Limb (tissue), 2 donors: ENCODE measurements around the gene PARL.

ENCODE experiments used
- DNase-seq, 2 donors: peaks; one replicate each; pipeline ENCODE4 v3.0.0-alpha.2; 2016; ENCODE audit errors: extremely low spot score in 2 of 2

PARL gene

DNA sequence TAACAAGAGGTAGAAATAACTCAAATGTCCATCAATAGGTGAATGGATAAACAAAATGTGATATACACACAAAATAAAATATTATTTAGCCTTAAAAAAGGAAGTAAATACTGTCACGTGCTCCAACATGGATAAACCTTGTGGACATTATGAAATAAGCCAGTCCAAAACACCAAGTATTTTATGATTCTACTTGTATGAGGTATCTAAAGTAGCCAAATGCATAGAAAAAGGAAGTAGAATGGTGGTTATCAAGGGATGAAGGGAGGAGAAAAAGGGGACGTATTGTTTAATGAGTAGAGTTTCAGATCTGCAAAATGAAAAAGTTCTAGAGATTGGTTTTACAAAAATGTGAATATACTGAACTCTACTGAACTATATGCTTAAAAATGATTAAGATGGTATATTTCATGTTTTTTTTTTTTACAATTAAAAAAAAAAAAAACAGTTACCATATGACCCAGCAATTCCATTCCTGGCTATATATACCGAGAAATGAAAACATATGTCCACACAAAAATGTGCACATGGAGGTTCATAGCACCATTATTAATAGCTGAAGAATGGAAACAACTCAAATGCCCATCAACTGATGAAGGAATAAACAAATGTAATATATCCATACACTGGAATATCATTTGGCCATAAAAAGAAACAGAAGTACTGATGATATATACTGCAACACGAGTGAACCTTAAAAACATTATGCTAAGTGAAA is 30.2 kb downstream of the PARL start:
- DNase-seq, result no peak

DNA sequence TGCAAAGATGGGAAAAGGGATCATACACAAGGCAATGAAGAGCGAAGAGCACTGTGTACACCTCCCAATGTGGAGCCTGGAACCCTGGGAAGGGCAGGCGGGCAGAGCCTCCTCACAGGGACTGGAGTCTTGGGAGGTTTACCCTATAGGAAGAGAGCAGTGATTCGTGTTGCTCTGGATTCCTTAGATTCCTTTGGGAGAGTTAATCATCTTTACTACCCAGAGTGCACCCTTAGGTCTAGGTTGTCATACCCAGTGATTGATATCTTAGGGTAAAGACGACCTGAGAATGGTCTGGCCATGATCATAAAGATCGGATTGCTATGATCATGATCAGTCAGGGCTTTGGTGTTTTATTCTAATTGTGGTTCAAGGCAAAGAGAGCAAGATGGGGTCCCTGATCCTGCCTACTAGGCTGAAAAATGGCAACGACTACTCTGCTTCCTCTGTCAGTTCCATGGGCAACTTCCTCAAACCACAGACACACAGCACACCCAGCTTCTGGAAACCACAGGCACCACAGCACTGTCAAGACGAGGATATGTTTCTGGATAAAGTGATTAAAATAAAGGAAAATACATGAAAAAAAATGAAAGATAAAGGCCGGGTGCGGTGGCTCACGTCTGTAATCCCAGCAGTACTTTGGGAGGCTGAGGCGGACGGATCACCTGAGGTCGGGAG is 38.9 kb downstream of the PARL start:
- DNase-seq, result no peak

GRCh38 chr3:183845090-183845489 is 39.6 kb downstream of the PARL start:
- no peak for DNase-seq

- DNase-seq, result no peak
Observed at GRCh38 chr3:183844606-183845005, 40.1 kb downstream of the PARL start.

DNA sequence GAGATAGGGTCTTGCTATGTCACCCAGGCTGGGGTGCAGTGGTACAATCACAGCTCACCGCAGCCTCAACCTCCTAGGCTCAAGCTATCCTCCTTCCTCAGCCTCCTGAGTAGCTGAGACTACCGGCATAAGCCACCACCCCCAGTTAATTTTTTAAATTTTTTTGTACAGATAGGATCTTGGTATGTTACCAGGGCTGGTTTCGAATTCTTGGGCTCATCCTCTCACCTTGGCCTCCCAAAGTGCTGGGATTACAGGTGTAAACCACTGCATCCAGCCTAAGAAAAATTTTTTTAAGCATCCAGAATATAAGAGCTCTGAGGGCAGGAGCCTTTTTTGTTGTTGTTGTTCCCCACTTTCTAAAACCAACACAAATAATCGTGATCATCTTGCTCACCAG is 44.9 kb downstream of the PARL start:
- no peak for DNase-seq

DNA sequence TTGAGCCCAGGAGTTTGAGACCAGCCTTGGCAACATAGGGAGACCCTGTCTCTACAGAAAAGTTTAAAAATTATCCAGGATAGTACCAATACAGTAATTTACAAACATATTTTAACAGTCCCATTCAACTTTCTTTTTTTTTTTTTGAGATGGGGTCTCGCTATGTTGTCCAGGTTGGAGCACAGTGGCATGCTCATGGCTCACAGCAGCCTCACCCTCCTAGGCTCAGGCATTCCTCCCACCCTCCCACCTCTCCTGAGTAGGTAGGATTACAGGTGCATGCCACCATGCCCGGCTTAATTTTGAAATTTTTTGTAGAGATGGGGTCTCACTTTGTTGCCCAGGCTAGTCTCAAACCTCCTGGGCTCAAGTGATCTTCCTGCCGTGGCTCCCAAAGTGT is 46.8 kb downstream of the PARL start:
- no peak for DNase-seq

DNA sequence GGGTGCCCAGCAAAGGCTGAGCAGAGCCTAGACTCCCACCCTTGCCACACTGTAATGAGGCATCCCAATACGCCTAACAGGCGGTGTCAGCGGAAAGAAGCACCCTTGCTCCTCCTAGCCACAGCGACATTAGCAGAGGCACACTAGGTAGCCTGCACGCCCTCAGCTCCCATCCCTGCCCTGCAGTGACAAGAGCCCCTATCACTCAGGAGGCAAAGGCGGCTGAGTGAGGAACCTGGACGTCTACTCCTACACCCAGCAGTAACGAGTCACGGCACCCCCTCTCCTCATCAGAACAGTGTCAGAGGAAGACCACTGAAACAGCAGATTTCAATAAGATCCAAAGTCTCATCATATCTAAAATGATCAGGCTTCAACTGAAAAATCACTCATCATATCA is 47.3 kb downstream of the PARL start:
- no peak for DNase-seq

DNA sequence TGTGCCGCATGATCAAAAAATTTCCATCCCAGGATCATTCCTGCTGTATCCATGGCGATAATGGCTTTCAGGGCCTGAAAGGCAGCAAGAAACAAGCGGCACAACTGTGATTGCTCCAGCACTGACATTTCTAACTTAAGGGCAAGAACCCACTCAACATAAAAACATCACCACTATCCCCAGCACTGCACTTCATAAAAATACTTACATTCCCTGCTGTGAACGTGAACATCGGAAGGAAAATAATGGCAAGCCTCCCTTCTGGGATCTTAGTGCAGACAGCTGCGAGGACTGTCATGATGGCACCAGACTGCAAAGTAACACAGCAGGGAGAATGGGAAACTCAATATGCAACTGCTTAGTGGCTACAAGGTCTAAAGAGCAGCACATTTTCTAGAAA is 51.2 kb downstream of the PARL start:
- no peak for DNase-seq

DNA sequence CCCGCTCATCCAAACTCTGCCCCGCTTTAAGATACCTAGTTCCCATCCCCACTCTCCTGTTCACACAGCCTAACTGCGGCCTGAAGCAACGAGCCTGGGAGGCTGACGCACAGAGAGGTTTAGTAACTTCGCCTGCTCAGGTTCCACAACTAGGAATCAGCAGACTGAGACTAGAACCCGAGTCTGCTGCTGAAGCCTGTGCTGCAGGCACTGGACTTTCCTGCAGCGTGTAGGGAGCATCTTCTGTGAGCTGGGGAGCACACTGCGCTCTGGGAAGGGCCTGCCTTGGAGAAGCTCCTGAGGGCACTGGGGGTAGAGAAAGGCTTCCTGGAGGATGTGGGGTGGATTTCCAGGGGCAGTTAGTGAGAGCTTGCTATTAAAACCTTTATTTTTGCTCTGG is 54.5 kb downstream of the PARL start:
- no peak for DNase-seq

GRCh38 chr3:183829466-183829865 is 55.2 kb downstream of the PARL start:
- DNase-seq, result no peak

DNA sequence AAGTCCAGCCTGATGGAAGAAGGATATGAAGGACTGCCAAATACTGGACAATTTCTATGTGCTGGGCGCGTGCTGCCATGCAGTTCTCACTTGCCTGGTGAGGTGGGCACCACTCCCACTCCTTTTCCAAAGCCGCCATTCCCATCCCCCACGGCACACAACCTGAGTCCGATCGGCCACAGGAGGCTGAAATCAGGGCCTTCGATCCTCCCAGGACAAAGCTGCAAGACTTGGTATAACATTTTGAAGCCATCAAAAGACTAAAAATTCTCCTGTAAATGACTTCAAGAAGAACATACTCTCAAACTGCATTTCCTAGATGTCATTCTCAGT is 56.2 kb downstream of the PARL start:
- no peak for DNase-seq

GRCh38 chr3:183827809-183828537 is 56.7 kb downstream of the PARL start:
- DNase-seq, result no peak

- DNase-seq, result no peak
Observed at GRCh38 chr3:183826448-183827250, 58.0 kb downstream of the PARL start.

DNA sequence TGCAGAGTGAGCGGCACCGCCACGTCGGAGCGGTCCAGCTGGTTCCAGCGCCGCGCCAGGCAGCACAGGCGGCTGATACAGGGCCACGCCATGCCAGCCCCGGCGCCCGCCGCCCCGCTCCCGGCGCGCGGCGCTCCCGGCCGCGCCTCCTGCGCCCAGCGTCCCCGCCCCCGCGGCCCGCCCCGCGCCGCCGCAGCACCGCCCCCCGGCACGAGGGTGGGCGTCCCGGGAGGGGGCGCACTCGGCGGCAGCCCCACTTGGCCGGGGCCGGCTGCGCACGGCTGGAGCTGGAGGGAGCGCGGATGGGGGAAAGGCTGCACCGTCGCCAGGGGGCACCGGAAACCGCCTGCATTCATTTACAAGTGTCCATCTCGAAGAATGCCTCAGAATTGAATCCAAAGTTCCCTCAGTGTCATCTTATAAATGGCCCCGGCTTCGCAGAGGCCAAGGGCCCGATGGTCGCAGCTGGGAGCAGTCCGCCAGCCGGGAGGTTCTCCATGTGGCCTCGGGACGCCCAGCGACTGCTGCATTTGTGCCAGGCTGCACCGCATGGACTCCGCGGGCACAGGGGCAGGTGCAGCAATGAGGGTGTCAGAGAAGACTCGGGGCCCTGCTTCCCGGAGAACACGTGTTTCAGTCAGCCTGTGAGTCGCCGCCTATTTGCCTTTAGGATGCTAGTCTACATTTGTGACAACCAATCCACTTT is 59.1 kb downstream of the PARL start, which contains the start of gene MAP6D1:
Gene MAP6D1 (minus strand): TSS at position 122 of the 706 bp plus-strand sequence. CDS start 30 bp downstream, at position 92.
- peak; percentile 51 to 79 for DNase-seq

DNA sequence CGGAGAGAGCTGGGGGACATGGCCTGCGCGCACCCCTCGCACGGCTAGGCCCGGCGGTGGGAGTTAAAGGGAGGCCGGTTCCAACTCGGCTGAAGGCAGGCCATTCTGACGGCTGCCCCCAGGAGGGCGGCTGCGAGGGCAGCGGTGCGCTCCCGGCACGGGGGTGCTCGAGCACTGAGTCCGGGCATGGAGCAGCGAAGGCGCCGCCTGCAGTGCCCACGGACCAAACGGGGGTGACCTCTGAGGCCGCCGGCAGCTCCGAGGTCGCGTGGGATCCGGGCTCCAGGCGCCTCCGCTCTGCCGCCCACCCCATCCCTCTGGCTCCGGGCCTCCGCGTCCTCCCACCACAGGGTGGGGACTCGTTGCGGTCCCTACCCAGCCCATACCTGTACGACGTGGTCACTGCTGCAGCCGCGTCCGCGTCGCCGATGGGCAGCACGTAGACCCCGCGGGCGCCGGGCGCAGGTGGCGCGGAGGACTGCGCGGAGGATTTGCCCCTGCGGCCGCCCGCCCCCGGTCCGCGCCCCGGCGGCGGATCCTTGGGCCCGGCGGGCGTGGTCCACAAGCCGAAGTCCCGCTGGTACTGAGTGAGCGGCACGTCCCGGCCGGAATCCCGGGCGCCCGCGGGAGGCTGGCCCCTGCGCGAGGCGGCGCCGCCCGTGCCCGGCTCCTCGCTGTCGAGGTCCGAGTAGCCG is 59.8 kb downstream of the PARL start:
- peak in 1 of 2 donors; percentile 53 for DNase-seq

- DNase-seq, result no peak
Observed at GRCh38 chr3:183823963-183824362, 60.7 kb downstream of the PARL start.

DNA sequence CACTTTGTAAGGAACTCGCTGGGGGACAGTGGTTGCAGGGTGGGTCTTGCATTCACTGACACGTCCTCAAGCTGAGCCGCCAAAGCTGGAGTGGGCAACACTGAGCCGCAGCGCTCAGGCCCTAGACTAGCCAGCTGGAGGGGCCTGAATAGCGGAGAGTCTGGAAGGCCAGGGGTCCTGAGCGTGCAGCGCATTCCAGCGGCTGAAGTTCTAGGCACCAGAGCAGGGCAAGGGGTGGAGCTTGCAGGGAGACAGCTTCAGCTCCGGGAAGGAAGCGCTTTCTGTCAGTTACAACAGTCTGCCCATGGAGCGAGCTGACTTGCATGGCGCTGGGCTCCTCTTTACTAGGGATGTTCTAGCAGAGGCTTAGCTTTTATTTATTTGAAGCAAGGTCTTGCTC is 62.0 kb downstream of the PARL start:
- DNase-seq, result no peak

GRCh38 chr3:183819831-183820230 is 64.8 kb downstream of the PARL start:
- no peak for DNase-seq

DNA sequence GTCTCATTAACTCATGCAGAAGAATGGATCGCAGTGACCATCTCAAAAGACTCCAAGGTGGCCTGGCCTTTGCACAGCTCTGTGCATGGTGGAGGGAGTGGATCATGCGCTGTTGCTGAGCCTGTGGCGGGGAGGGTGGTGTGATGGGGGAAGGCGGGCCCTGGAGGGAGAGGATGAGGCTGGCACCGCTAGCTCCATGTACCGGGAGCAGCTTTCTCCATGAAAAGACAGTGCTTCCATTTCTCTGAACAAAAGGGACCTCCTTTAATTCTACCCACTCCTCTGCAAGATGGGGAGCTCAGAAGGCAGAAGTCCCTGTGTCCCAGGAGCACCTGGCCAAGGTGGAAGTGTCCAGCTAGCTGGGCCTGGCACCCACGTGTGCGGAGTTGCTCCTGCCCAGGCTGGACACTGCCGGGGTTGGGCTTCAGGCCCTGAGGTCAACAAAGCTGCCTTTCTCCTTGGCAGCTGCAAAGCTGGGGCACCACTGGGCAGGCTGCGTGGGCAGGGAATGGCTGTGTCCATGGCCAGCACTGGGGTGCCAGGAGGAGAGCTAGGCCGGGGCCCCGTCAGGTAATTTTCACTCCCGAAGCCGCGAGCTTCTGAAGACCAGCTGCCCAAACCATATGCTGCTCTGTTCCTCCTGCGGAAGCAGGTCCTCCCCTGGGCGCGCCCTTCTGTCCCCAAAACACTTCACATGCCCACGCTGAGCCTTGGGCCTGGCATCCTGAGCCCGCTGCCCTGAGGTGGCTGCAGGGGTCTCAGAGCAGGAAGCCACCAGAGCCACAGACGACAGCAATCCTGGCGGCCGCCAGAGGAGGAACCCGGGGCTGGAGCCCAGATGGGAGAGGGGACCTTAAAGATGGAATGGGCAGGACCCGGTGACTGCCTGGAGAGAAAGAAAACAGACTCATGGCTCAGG is 65.7 kb downstream of the PARL start:
- DNase-seq, result no peak
